Parathyroid adenoma (tissue), 2 donors: ENCODE measurements around the gene ROR2.

ENCODE experiments used
- H2AFZ ChIP-seq: fragments of 300-600 bp; sonication (generic); one replicate; pipeline ENCODE4 v1.7.0; 2017; ENCODE audit warnings: antibody characterized with exemption, mild to moderate bottlenecking
- H3K27ac ChIP-seq: fragments of 300-600 bp; sonication (generic); one replicate; pipeline ENCODE4 v1.7.0; 2017
- H3K27me3 ChIP-seq: fragments of 300-600 bp; sonication (generic); one replicate; pipeline ENCODE4 v1.7.0; 2017; ENCODE audit warnings: low read length; ENCODE audit not compliant: control insufficient read depth, insufficient read depth
- H3K36me3 ChIP-seq: fragments of 300-600 bp; sonication (generic); one replicate; pipeline ENCODE4 v1.7.0; 2017; ENCODE audit warnings: low read length; ENCODE audit not compliant: control insufficient read depth, insufficient read depth
- H3K4me1 ChIP-seq: fragments of 300-600 bp; sonication (generic); one replicate; pipeline ENCODE4 v1.7.0; 2017; ENCODE audit warnings: control low read depth
- H3K4me2 ChIP-seq: fragments of 300-600 bp; sonication (generic); one replicate; pipeline ENCODE4 v1.7.0; 2017; ENCODE audit warnings: low read length
- H3K4me3 ChIP-seq: fragments of 300-600 bp; sonication (generic); one replicate; pipeline ENCODE4 v1.7.0; 2017; ENCODE audit warnings: low read depth, low read length
- H3K79me2 ChIP-seq: fragments of 300-600 bp; sonication (generic); one replicate; pipeline ENCODE4 v1.7.0; 2017; ENCODE audit warnings: control low read depth
- H3K9ac ChIP-seq: fragments of 300-600 bp; sonication (generic); one replicate; pipeline ENCODE4 v1.7.0; 2017; ENCODE audit warnings: mild to moderate bottlenecking
- H3K9me3 ChIP-seq: fragments of 300-600 bp; sonication (generic); one replicate; pipeline ENCODE4 v1.7.0; 2017; ENCODE audit warnings: low read length; ENCODE audit not compliant: control insufficient read depth
- CTCF ChIP-seq: fragments of 300-600 bp; sonication (generic); IDR thresholded peaks from one replicate; pipeline ENCODE4 v1.7.0; 2017; ENCODE audit warnings: antibody characterized with exemption, mild to moderate bottlenecking
- donor health status: primary hyperparathyroidism.

Gene ROR2

GRCh38 chr9:91882627-91883026 lies 67.4 kb downstream of the ROR2 start:
- H3K9me3 ChIP-seq = no peaks in the 10 kb centered on the region
- H3K4me2 ChIP-seq = no peak overlapping the region
- H3K4me1 ChIP-seq = no peaks in the 10 kb centered on the region
- no peak overlapping the region for H3K27ac ChIP-seq
- TF ChIP-seq CTCF = no peak
- peaks cover 12% of the 10 kb centered on the region for H3K79me2 ChIP-seq
- no peaks in the 10 kb centered on the region for H3K36me3 ChIP-seq
- no peaks in the 10 kb centered on the region for H3K27me3 ChIP-seq
- no peak overlapping the region for H2AFZ ChIP-seq
- H3K9ac ChIP-seq = no peak overlapping the region
- H3K4me3 ChIP-seq = no peak overlapping the region

- H3K4me1 ChIP-seq = no peaks in the 10 kb centered on the region
- H3K27ac ChIP-seq = no peak overlapping the region
- H3K4me2 ChIP-seq = no peak overlapping the region
These were observed 69.6 kb downstream of the ROR2 start for GRCh38 chr9:91880378-91880972.

GRCh38 chr9:91879231-91879630 lies 70.8 kb downstream of the ROR2 start:
- no peak overlapping the region for H2AFZ ChIP-seq
- no peak overlapping the region for H3K9ac ChIP-seq
- H3K4me3 ChIP-seq = no peak overlapping the region
- no peaks in the 10 kb centered on the region for H3K9me3 ChIP-seq
- H3K27me3 ChIP-seq = no peaks in the 10 kb centered on the region
- peaks cover 4% of the 10 kb centered on the region for H3K79me2 ChIP-seq
- H3K36me3 ChIP-seq = no peaks in the 10 kb centered on the region
- TF ChIP-seq CTCF = no peak
- no peak overlapping the region for H3K27ac ChIP-seq
- no peak overlapping the region for H3K4me2 ChIP-seq
- H3K4me1 ChIP-seq = no peaks in the 10 kb centered on the region

More at GRCh38 chr9:91880378-91880972, 69.6 kb downstream of the ROR2 start:
- no peak for TF ChIP-seq CTCF
- Histone ChIP-seq H3K4me3 (no peak overlapping the region), H3K9ac (no peak overlapping the region), H3K9me3 (no peaks in the 10 kb centered on the region), H3K36me3 (no peaks in the 10 kb centered on the region), H2AFZ (no peak overlapping the region), H3K27me3 (no peaks in the 10 kb centered on the region), H3K79me2 (peaks cover 4% of the 10 kb centered on the region)

GRCh38 chr9:91873637-91874051 lies 76.4 kb downstream of the ROR2 start:
- H3K4me1 ChIP-seq = peaks cover 2% of the 10 kb centered on the region
- H3K27ac ChIP-seq = no peak overlapping the region
- no peak for TF ChIP-seq CTCF
- H3K4me3 ChIP-seq = no peak overlapping the region
- H3K9ac ChIP-seq = no peak overlapping the region
- H3K36me3 ChIP-seq = no peaks in the 10 kb centered on the region
- no peaks in the 10 kb centered on the region for H3K9me3 ChIP-seq
- no peak overlapping the region for H3K4me2 ChIP-seq
- H3K27me3 ChIP-seq = no peaks in the 10 kb centered on the region
- no peak overlapping the region for H2AFZ ChIP-seq
- no peaks in the 10 kb centered on the region for H3K79me2 ChIP-seq

- H3K27me3 ChIP-seq = no peaks in the 10 kb centered on the region
- no peak overlapping the region for H3K27ac ChIP-seq
- H2AFZ ChIP-seq = no peak overlapping the region
- no peaks in the 10 kb centered on the region for H3K36me3 ChIP-seq
- TF ChIP-seq CTCF = no peak
- H3K4me2 ChIP-seq = no peak overlapping the region
- H3K9ac ChIP-seq = no peak overlapping the region
- H3K9me3 ChIP-seq = no peaks in the 10 kb centered on the region
- no peaks in the 10 kb centered on the region for H3K79me2 ChIP-seq
- peaks cover 2% of the 10 kb centered on the region for H3K4me1 ChIP-seq
- H3K4me3 ChIP-seq = no peak overlapping the region
These were observed 81.2 kb downstream of the ROR2 start for GRCh38 chr9:91868732-91869391.
